K562 (cell line): ENCODE data around the gene GPN1. TPM values are rescaled to one million over a fixed set of nuclear protein-coding genes. Genes with fewer than 3 reads are reported as not detected.
A peak's percentile ranks its signal among the peaks of the same experiment; 100 is the strongest.

Source experiments
- BRD4 ChIP-seq: fragments of 200-600 bp; sonication (generic); IDR thresholded peaks from 2 replicates; pipeline ENCODE4 v1.6.1; 2017; ENCODE audit warnings: inconsistent platforms
- CBFA2T3 ChIP-seq: fragments of 450-650 bp; IDR thresholded peaks from 2 replicates; pipeline ENCODE4 v1.6.1; 2017
- CBX8 ChIP-seq: fragments of 200-600 bp; sonication (generic); IDR thresholded peaks from 2 replicates; pipeline ENCODE4 v1.6.1; 2012; ENCODE audit warnings: borderline replicate concordance, mixed run types, low read depth, mild to moderate bottlenecking, moderate library complexity, mixed read lengths, low read length, control low read depth, inconsistent platforms; ENCODE audit not compliant: poor library complexity, severe bottlenecking; ENCODE audit errors: extremely low read depth
- DNMT1 ChIP-seq: fragments of 450-650 bp; IDR thresholded peaks from 2 replicates; pipeline ENCODE4 v1.6.1; 2016; ENCODE audit warnings: antibody characterized with exemption, mild to moderate bottlenecking
- EGR1 ChIP-seq: fragments of 450-650 bp; conservative IDR thresholded peaks from 2 replicates; pipeline ENCODE4 v1.6.1; 2017; ENCODE audit warnings: mild to moderate bottlenecking
- FOXA1 ChIP-seq: fragments of 450-650 bp; IDR thresholded peaks from 2 replicates; pipeline ENCODE4 v1.6.1; 2016; ENCODE audit warnings: mild to moderate bottlenecking, borderline replicate concordance
- MTA2 ChIP-seq: fragments of 450-650 bp; IDR thresholded peaks from 2 replicates; pipeline ENCODE4 v1.6.1; 2016; ENCODE audit warnings: low read depth
- MTA3 ChIP-seq: fragments of 450-650 bp; formaldehyde crosslinking; IDR thresholded peaks from 2 replicates; pipeline ENCODE4 v1.6.1; 2017; ENCODE audit warnings: mild to moderate bottlenecking, borderline replicate concordance
- MTF1 ChIP-seq: fragments of 250-450 bp; sonication (Bioruptor Pico); IDR thresholded peaks from 2 replicates; pipeline ENCODE4 v1.9.0; 2021; ENCODE audit warnings: moderate library complexity, mild to moderate bottlenecking, inconsistent platforms, borderline replicate concordance
- NCOA4 ChIP-seq: fragments of 450-650 bp; IDR thresholded peaks from 2 replicates; pipeline ENCODE4 v1.6.1; 2018; ENCODE audit warnings: mild to moderate bottlenecking; ENCODE audit not compliant: partially characterized antibody
- NEUROD1 ChIP-seq: fragments of 150-350 bp; IDR thresholded peaks from 2 replicates; pipeline ENCODE4 v1.6.1; 2014; ENCODE audit warnings: borderline replicate concordance, low read length, low read depth; ENCODE audit not compliant: partially characterized antibody
- NR1H2 ChIP-seq: sonication (generic); formaldehyde crosslinking; IDR thresholded peaks from 2 replicates; pipeline ENCODE4 v1.4.0; 2020; ENCODE audit warnings: mild to moderate bottlenecking, missing genetic modification reagents
- PCBP2 ChIP-seq: fragments of 200-400 bp; formaldehyde crosslinking; IDR thresholded peaks from 2 replicates; pipeline ENCODE4 v1.6.1; 2018; ENCODE audit warnings: low read length, low read depth, mild to moderate bottlenecking, moderate library complexity; ENCODE audit not compliant: poor library complexity, severe bottlenecking
- PHF21A ChIP-seq: fragments of 450-650 bp; IDR thresholded peaks from 2 replicates; pipeline ENCODE4 v1.6.1; 2017; ENCODE audit warnings: low read depth, borderline replicate concordance
- RBM17 ChIP-seq: fragments of 200-400 bp; formaldehyde crosslinking; IDR thresholded peaks from 2 replicates; pipeline ENCODE4 v1.6.1; 2017; ENCODE audit warnings: low read depth, mild to moderate bottlenecking, low read length, borderline replicate concordance
- SMC3 ChIP-seq: conservative IDR thresholded peaks from 2 replicates; pipeline ENCODE4 v1.6.1; 2011; ENCODE audit warnings: low read depth, low read length, improper control_type of control experiment; ENCODE audit not compliant: insufficient read depth
- TAF15 ChIP-seq: fragments of 200-400 bp; formaldehyde crosslinking; IDR thresholded peaks from 2 replicates; pipeline ENCODE4 v1.6.1; 2017; ENCODE audit warnings: mild to moderate bottlenecking, low read depth, low read length, moderate library complexity
- TEAD1 ChIP-seq, 2 experiments: fragments of 450-650 bp in 1 of 2; sonication (generic) in 1 of 2; formaldehyde crosslinking; IDR thresholded peaks; 2 replicates each; pipeline versions ENCODE4 v1.4.0 to v1.8.0; 2020 to 2022; ENCODE audit warnings: mild to moderate bottlenecking in 2 of 2, missing genetic modification reagents in 1 of 2
- ZC3H8 ChIP-seq: fragments of 450-650 bp; IDR thresholded peaks from 2 replicates; pipeline ENCODE4 v1.6.1; 2017
- ZFP1 ChIP-seq: fragments of 450-650 bp; formaldehyde crosslinking; IDR thresholded peaks from 2 replicates; pipeline ENCODE4 v1.4.0; 2020; ENCODE audit warnings: mild to moderate bottlenecking, mixed read lengths
- ZNF263 ChIP-seq: sonication (generic); formaldehyde crosslinking; IDR thresholded peaks from 2 replicates; pipeline ENCODE4 v1.8.0; 2022; ENCODE audit warnings: mild to moderate bottlenecking, missing genetic modification reagents, borderline replicate concordance
- ZNF347 ChIP-seq: fragments of 450-650 bp; formaldehyde crosslinking; IDR thresholded peaks from 2 replicates; pipeline ENCODE4 v1.4.0; 2020; ENCODE audit warnings: low read depth, mild to moderate bottlenecking, moderate library complexity
- ZNF408 ChIP-seq: fragments of 250-450 bp; sonication (Bioruptor Pico); IDR thresholded peaks from 2 replicates; pipeline ENCODE4 v1.4.0; 2020; ENCODE audit warnings: low read depth, mild to moderate bottlenecking, moderate library complexity
- ZNF431 ChIP-seq: sonication (generic); formaldehyde crosslinking; IDR thresholded peaks from 2 replicates; pipeline ENCODE4 v1.8.0; 2022; ENCODE audit warnings: mild to moderate bottlenecking, missing genetic modification reagents
- ZNF668 ChIP-seq: fragments of 250-450 bp; sonication (Bioruptor Pico); IDR thresholded peaks from 2 replicates; pipeline ENCODE4 v1.8.0; 2022; ENCODE audit warnings: mild to moderate bottlenecking, inconsistent platforms
- ZNF695 ChIP-seq: fragments of 450-650 bp; formaldehyde crosslinking; IDR thresholded peaks from 2 replicates; pipeline ENCODE4 v1.4.0; 2020; ENCODE audit warnings: mild to moderate bottlenecking, moderate library complexity
- polyA plus RNA-seq, 8 experiments: library from polyadenylated mRNA; depleted of rRNA in 4 of 8; stranded (reverse) in 5 of 8; unstranded in 3 of 8; fragments of >200 nt; fragmentation: Nextera tagmentation in 2 of 8; fragmentation: Illumina TruSeq in 1 of 8; extraction: Ambion mirVana in 2 of 8; extraction: Trizol in 1 of 8; gene quantifications; 2 replicates each; pipeline versions ENCODE4 v1.2.1 to v1.2.3, GENCODE V29; 2011 to 2014; ENCODE audit warnings: inconsistent platforms in 1 of 8, missing spikeins in 1 of 8
- total RNA-seq, 7 experiments: library from RNA; depleted of rRNA in 6 of 7; stranded (reverse); fragments of >200 nt in 6 of 7; fragmentation: Illumina TruSeq in 2 of 7; extraction: Trizol in 2 of 7; gene quantifications; 2 replicates each; pipeline versions ENCODE4 v1.2.1 to v1.2.3, GENCODE V29; 2011 to 2021; ENCODE audit warnings: low replicate concordance in 1 of 7
- TF ChIP-seq, protein P1 (sequence below): fragments of 450-650 bp; formaldehyde crosslinking; IDR thresholded peaks from 2 replicates; pipeline ENCODE4 v1.4.0; 2022; ENCODE audit warnings: missing genetic modification characterization
- TF ChIP-seq, protein P2 (sequence below), 2 experiments: fragments of 450-650 bp; IDR thresholded peaks; 2 replicates each; pipeline ENCODE4 v1.6.1; 2016

GPN1 gene
- total and polyA plus RNA-seq, 9 of the 15 experiments (the other 6 are each of a cell fraction or from before 2014, with no cell fraction given): 23.4 to 171 (median 48.2) TPM

DNA sequence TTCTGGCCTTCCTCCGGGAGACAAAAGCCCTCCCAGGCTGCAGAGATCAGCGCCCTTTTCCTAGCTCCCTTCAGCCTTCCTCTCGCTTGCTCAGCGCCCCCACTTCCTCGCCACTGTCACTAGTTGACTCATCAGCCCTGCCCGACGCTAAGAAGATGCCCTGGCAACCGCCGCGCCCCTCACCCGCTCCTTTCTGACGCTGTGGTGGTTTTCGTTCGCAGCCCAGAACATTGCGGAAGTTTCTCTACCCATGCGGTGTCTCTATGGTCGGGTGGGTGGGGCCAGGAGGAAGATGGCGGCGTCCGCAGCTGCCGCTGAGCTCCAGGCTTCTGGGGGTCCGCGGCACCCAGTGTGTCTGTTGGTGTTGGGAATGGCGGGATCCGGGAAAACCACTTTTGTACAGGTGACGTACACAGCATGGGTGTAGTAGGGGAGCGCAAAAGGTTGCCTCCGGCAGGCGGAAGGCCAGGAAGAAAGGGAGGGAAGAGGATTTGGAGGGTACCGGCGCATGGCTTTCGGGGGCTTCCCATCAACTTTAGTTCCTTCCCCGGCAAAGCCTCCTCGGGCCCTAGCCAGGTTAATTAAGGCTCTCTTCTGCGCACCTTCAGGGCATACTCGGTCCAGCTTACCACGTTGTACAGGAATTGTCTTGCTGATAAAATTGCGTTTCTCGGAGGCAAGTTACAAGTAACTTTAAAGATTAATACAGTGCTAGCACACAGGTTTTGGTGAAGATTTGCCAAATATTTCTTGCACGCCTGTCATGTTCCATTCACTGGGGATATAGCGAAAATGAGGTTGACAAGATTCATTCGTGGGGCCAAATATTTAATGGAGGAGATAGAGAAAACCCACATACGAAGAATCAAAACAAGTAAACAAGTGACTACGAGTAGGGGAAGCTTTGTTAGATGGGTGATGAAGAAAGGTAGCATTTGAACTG lies at the start of gene GPN1, which contains the start of gene CCDC121 (continued):
- no peak for TF ChIP-seq ZNF408
- peak in 1 of 2 experiments; percentile 35; a peak in 1 of 4 replicates for TF ChIP-seq TEAD1 (CRISPR knock-in tag; IDR thresholded peaks at IDR 0.05)
- peak; percentile 74 for TF ChIP-seq MTA3
- TF ChIP-seq FOXA1: no peak
- TF ChIP-seq ZC3H8: no peak
- no peak for TF ChIP-seq NCOA4
- no peak for TF ChIP-seq PCBP2
- no peak for TF ChIP-seq CBX8
- no peak for TF ChIP-seq NR1H2 (CRISPR knock-in tag)
- no peak for TF ChIP-seq BRD4
- TF ChIP-seq, protein P1, sequence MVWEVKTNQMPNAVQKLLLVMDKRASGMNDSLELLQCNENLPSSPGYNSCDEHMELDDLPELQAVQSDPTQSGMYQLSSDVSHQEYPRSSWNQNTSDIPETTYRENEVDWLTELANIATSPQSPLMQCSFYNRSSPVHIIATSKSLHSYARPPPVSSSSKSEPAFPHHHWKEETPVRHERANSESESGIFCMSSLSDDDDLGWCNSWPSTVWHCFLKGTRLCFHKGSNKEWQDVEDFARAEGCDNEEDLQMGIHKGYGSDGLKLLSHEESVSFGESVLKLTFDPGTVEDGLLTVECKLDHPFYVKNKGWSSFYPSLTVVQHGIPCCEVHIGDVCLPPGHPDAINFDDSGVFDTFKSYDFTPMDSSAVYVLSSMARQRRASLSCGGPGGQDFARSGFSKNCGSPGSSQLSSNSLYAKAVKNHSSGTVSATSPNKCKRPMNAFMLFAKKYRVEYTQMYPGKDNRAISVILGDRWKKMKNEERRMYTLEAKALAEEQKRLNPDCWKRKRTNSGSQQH (CRISPR knock-in tag): no peak
- TF ChIP-seq MTF1 (CRISPR knock-in tag): no peak
- TF ChIP-seq ZNF695 (CRISPR knock-in tag): no peak
- TF ChIP-seq ZNF263: no peak
- no peak for TF ChIP-seq SMC3
- no peak for TF ChIP-seq MTA2
- TF ChIP-seq ZNF668 (CRISPR knock-in tag): no peak
- TF ChIP-seq CBFA2T3: no peak
- no peak for TF ChIP-seq ZFP1
- no peak for TF ChIP-seq NEUROD1
- TF ChIP-seq EGR1: no peak; the same call in 1 of the 2 replicates
- no peak for TF ChIP-seq DNMT1
- no peak for TF ChIP-seq TAF15
- TF ChIP-seq ZNF347 (CRISPR knock-in tag): no peak
- no peak for TF ChIP-seq RBM17
- TF ChIP-seq PHF21A: no peak
- TF ChIP-seq, protein P2, sequence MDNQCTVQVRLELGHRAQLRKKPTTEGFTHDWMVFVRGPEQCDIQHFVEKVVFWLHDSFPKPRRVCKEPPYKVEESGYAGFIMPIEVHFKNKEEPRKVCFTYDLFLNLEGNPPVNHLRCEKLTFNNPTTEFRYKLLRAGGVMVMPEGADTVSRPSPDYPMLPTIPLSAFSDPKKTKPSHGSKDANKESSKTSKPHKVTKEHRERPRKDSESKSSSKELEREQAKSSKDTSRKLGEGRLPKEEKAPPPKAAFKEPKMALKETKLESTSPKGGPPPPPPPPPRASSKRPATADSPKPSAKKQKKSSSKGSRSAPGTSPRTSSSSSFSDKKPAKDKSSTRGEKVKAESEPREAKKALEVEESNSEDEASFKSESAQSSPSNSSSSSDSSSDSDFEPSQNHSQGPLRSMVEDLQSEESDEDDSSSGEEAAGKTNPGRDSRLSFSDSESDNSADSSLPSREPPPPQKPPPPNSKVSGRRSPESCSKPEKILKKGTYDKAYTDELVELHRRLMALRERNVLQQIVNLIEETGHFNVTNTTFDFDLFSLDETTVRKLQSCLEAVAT (IDR thresholded peaks at IDR 0.05): no peak
- TF ChIP-seq ZNF431 (CRISPR knock-in tag): no peak
